Stimulated activated CD4-positive, alpha-beta T cell treated with anti-CD3 and anti-CD28 coated beads, Interleukin-12 subunit alpha, Interleukin-12 subunit beta, amount 100 ng/mL, for 24 hours (primary cell): ENCODE measurements around the gene FNDC4.
"Not testable (repeated sequence)": the region's sequence is repeated elsewhere in the genome, so short reads cannot be mapped to it uniquely, and the experiment has no call there.

Experiments
- DNase-seq, 2 experiments: peaks; one replicate each; pipeline ENCODE4 v3.0.0-alpha.2; 2020; ENCODE audit warnings: low read depth in 2 of 2

Gene FNDC4

GRCh38 chr2:27494944-27495554 lies at the start of gene FNDC4:
FNDC4 (minus strand) TSS chr2:27495200; CDS start chr2:27494679, 521 bp downstream.
- DNase-seq = peak in 1 of 2 experiments; percentile 5

GRCh38 chr2:27544143-27544821 lies 49.3 kb upstream of the FNDC4 start:
- DNase-seq = no peak

GRCh38 chr2:27539649-27540048 lies 44.6 kb upstream of the FNDC4 start:
- DNase-seq = not testable (repeated sequence)

- DNase-seq = not testable (repeated sequence)
Observed at GRCh38 chr2:27538839-27539450, 43.9 kb upstream of the FNDC4 start.

GRCh38 chr2:27537287-27537686 lies 42.3 kb upstream of the FNDC4 start:
- no peak for DNase-seq

GRCh38 chr2:27531983-27532382 lies 37.0 kb upstream of the FNDC4 start:
- DNase-seq = no peak

GRCh38 chr2:27527182-27527581 lies 32.2 kb upstream of the FNDC4 start:
- DNase-seq = no peak

GRCh38 chr2:27522400-27522945 lies 27.5 kb upstream of the FNDC4 start:
- no peak for DNase-seq

- no peak for DNase-seq
Observed at GRCh38 chr2:27520316-27520715, 25.3 kb upstream of the FNDC4 start.

- no peak for DNase-seq
Observed at GRCh38 chr2:27518782-27519113, 23.7 kb upstream of the FNDC4 start.

- no peak for DNase-seq
Observed at GRCh38 chr2:27518113-27518781, 23.2 kb upstream of the FNDC4 start.

GRCh38 chr2:27509326-27509725 lies 14.3 kb upstream of the FNDC4 start:
- DNase-seq = no peak

- no peak for DNase-seq
Observed at GRCh38 chr2:27507293-27507692, 12.3 kb upstream of the FNDC4 start.

- no peak for DNase-seq
Observed at GRCh38 chr2:27506587-27506986, 11.6 kb upstream of the FNDC4 start.

GRCh38 chr2:27502142-27502541 lies 7.1 kb upstream of the FNDC4 start:
- no peak for DNase-seq

GRCh38 chr2:27501042-27501441 lies 6.0 kb upstream of the FNDC4 start:
- DNase-seq = no peak

GRCh38 chr2:27498975-27499374 lies 4.0 kb upstream of the FNDC4 start:
- no peak for DNase-seq

- DNase-seq = no peak
Observed at GRCh38 chr2:27497288-27497627, 2.3 kb upstream of the FNDC4 start.

- DNase-seq = no peak
Observed at GRCh38 chr2:27496357-27497287, 1.6 kb upstream of the FNDC4 start, which contains the start of gene GCKR. GCKR (plus strand) TSS chr2:27496839; CDS start chr2:27496905, 66 bp downstream.

- DNase-seq = no peak
Observed at GRCh38 chr2:27495840-27496356, 898 bp upstream of the FNDC4 start.

GRCh38 chr2:27494284-27494943 lies 586 bp downstream of the FNDC4 start:
- no peak for DNase-seq
